Activated CD8-positive, alpha-beta memory T cell treated with anti-CD3 and anti-CD28 coated beads for 48 hours (primary cell): Measurements from ENCODE around the gene KIF6.

Source experiments
- DNase-seq, 3 experiments: peaks; one replicate each; pipeline ENCODE4 v3.0.0-alpha.2; 2020; ENCODE audit warnings: low read depth in 2 of 3, low spot score in 2 of 3

The KIF6 gene

GRCh38 chr6:39360378-39360777 lies 364.8 kb downstream of the KIF6 start:
- no peak for DNase-seq

DNA sequence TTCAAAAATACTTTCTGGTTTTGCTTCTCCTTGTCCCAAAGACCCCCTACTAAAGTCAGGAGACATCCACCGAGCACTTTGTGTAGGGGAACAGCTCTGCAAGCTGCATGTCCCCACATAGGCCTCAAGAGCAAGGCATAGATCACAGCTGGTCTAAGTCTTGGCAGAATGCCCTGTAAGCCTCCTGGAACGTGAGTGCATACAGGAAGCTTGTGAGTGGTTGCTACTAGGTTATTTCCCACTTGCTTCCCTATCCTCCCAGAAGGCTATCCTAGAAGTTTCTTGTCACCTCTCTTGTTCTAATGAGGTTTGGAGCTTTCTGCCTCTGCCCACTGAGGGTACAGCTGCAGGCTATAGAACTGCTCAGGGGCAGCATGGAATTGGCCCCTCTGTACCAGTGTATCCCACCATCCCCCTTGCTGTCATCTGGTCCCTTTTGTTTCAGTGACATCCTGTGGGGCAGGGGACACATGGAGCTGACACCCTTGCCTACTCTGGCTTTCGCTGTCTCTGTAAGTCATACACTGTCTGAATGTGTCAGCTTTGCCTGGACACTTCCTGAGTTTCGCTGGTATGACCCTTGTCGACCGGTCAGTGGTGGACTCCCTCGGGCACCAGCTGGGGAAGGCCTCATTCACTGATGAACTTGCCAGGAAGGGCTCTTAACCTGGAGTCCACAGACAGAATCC lies 367.1 kb downstream of the KIF6 start:
- no peak for DNase-seq

- DNase-seq = no peak
These were observed 371.4 kb downstream of the KIF6 start for GRCh38 chr6:39353698-39354315.

- no peak for DNase-seq
These were observed 374.3 kb downstream of the KIF6 start for GRCh38 chr6:39350723-39351505.

GRCh38 chr6:39348740-39349139 lies 376.5 kb downstream of the KIF6 start:
- no peak for DNase-seq

GRCh38 chr6:39347906-39348585 lies 377.2 kb downstream of the KIF6 start:
- peak; percentile 26 to 40 (median 36) for DNase-seq

DNA sequence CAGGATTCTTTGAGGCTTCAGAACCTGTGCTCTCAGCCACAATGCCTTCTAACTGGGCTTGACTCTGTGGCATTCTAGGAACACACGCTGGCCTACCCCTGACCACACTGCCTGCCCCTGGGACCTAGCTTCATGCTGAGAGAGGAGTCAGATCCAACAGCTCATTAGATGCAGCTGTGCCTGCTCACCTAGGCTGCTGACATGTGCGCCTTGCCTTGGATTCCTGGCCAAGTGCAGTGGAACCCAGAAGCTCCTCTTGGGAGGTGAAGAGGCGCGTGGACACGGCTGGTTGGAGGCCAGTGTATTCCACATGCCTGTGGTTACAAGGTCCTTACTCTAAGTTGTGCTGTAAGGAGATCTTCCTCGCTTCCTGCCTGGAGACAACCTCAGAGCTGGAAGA lies 378.0 kb downstream of the KIF6 start:
- DNase-seq = no peak

DNA sequence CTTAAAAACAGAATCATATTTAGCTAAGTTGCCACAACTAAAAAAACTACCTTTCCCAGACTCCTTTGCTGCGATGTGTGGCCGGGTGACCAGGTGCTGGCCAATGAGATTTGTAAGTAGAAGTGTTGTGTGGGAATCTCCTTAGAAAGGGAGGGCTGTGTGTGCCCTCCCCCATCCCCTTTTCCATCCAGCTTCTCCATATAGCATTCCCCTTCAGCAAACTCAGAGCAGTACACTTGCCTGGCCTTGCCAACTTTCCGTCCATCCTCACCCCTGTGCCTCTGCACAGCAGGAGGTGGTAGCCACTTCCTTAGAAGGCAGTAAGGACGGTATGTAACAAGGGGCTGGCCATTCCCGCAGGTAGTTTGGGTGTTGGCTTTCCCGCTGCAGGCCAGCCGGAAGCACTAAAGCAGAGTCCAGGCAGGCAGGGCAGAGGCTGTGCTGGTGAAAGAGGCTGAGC lies 380.4 kb downstream of the KIF6 start:
- DNase-seq = no peak

DNA sequence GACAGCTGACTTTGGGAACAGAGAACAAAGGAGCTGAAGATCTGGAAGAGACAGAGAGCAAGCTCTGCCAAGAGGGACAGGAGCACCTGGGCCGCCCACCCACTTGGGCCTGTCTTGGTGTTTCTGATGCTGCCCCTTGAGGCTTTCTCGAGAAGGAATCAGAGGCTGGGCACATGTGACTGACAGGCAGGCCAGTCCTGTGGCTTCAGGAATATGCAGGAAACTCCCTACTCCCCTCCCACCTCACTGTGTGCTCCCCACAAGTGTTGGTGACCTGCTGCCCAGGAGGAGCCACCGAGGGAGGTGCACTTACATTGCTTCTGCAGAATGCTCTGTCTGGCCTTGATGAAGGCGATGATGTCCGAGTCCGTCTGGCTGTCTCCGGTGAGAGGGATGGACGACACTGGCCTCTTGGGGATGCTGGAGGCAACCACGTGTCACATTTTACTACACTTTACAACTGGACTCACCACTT lies 381.8 kb downstream of the KIF6 start:
- no peak for DNase-seq

DNA sequence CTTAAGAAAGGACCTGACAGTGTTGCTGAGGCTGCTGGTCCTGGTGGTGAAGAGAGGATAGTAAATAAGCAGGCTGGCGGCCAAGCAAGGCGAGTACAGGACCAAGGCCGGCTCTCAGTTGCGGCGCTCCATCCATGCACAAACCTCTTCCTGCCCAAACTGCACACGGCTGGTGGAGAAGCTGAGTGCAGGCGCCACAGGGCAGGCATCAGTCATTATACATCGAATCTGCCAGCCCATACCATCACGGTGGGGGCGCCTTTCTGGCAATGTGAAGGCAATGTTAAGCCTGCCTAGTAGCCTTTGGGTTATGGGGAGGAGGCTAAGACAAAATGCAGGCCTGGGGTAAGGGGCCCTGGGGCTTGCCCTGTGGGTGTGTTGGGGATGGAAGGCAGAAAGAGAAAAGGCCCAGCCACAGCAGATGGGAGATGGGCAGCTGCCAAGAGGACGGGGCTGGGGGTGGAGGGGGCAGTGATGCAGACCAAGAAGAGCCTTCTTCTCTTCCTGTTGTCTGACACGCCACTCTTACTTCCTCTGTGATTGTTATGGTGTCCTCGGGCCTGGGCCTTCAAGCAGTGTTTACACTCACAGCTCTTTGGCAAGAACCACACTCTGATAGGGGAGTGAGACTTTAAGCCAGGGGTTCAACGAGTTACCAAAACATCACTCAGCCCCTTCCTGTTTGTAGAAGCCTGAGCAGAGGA lies 382.4 kb downstream of the KIF6 start:
- no peak for DNase-seq

DNA sequence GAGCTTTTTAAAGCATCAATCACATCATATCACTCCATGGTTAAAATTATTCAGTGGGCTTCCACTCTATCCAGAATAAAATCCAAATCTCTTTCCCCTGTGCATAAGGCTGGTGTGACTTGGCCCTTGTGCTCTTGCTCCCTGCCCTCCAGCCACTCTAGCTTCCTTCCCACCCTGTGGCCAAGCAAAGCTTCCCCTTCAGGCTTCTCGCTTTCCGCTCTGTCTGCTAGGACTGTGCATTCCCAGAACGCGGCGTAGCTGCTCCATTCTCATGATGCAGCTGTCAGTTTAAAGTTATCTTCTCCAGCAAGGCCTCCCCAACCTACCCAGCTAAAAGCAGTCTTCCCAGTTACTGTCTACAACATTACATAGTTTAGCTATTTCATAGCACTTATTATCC lies 383.3 kb downstream of the KIF6 start:
- no peak for DNase-seq

DNA sequence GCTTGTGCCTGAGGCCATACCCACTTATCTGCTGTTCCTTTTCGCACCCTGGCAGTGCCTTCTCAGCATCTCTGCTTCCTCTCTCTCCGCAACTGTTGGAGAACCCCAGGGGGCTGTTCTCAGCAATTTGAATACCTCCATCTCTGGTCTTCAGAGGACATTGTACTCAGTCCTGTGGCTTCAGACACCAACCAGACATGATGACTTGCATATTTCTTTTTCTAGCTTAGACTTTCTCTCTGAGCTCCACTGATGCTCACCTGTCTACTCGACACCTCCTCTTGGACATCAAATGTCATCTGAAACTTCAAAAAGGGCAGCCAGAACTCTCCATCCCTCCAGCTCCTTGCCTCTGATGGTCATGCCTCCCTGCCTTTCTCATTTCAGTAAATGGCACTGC lies 383.9 kb downstream of the KIF6 start:
- DNase-seq = no peak

GRCh38 chr6:39339868-39340550 lies 385.2 kb downstream of the KIF6 start:
- no peak for DNase-seq

- DNase-seq = no peak
These were observed 385.9 kb downstream of the KIF6 start for GRCh38 chr6:39339096-39339867.

GRCh38 chr6:39338397-39338796 lies 386.8 kb downstream of the KIF6 start:
- DNase-seq = no peak

- no peak for DNase-seq
These were observed 389.2 kb downstream of the KIF6 start for GRCh38 chr6:39335780-39336545.

DNA sequence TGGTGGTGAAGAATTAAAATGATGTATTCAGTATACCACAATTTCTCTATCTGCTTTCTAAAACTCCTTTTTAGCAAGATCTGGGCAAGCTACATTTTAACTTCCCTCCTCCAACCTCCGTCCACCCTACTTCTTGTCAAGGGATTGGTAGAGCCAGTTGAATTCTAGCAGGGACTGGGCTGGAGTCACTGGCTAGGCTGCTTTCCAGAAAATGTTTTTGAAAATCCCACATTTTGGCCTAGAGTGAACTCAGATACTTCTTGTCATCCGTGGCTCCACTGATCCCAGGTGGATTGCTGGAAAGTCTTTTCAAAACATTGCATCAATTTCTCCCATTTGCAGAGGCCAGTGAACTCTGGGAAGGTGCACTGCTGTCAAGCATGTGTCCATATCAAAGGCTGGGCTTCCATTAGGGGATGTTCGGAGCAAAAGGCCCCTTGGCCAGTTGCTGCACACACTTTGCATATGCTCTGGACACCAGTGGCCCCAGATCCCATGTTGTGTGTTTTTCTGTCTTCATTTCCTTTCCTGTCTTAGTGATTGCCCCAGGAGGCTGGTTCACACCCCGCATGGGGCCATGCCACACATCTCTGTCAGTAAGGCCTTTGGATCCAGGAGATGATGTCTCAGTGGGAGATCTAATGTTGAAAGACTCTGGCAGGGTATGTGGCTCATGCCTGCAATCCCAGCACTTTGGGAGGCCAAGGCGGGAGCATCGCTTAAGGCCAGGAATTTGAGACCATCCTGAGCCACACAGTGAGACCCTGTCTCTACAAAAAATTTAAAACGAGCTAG lies 391.4 kb downstream of the KIF6 start:
- no peak for DNase-seq

- no peak for DNase-seq
These were observed 394.7 kb downstream of the KIF6 start for GRCh38 chr6:39330476-39330875.
